ENCODE data around the gene SMIM36. TPM values are rescaled to one million over a fixed set of nuclear protein-coding genes. Genes with fewer than 3 reads are reported as not detected.

SMIM36 gene
- total and polyA plus RNA-seq, 2 of the 8 experiments (the other 6 are each of a cell fraction or from before 2014, with no cell fraction given) = not detected

DNA sequence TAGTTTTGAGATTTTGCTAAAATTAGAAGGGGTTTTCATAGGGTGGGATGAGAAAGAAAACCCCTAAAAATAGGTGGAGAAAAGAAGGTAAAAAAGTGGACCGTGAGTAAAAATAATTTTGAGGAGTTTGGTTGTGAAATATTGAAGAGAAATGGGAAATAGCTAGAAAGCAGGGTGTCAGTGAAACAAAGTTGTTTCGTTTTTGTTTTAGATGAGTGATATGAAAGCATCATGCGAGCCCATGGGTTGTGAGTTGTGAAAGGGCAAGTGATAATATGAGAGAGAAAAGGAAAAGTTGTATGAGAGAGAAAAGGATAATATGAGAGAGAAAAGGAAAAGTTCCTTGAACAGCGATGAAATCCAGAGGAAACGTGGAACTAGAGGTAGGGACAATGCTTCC is 7.3 kb upstream of the SMIM36 start:
- FAIRE-seq (no peak), DNase-seq (ENCODE audit: low read depth in 1 of 2, low spot score in 2 of 2) (no peak)
- Histone ChIP-seq H3K14ac (ENCODE audit: insufficient read length) (no peak overlapping the region), H2BK15ac (ENCODE audit: low read length) (no peak overlapping the region), H4K8ac (ENCODE audit: extremely low read depth, insufficient read depth, low read length) (no peak overlapping the region), H4K5ac (ENCODE audit: insufficient read length, low read depth, low read length) (no peak overlapping the region), H2BK120ac (replicated peaks; ENCODE audit: low read depth, low read length) (no peak overlapping the region), H3K23ac (ENCODE audit: insufficient read length) (no peak overlapping the region), H2AK5ac (ENCODE audit: low read depth, low read length) (no peak overlapping the region), H3K9ac (replicated peaks in 1 of 4; ENCODE audit: extremely low read depth in 1 of 4, low read depth in 3 of 4, low read length in 3 of 4) (no peak overlapping the region), H3K18ac (ENCODE audit: extremely low read depth, low read length) (no peak overlapping the region), H4K91ac (replicated peaks; ENCODE audit: insufficient read length, low read length) (no peak overlapping the region), H3K4me1 (replicated peaks in 1 of 4; ENCODE audit: control insufficient read depth in 3 of 4, insufficient read depth in 4 of 4, low read length in 3 of 4) (no peaks in the 10 kb centered on the region), H3K23me2 (ENCODE audit: low read depth, low read length) (no peaks in the 10 kb centered on the region; the same call in 1 of the 2 replicates), H2AFZ (ENCODE audit: low read length) (no peak overlapping the region), H2BK20ac (ENCODE audit: low read length) (no peak overlapping the region), H3K56ac (replicated peaks; ENCODE audit: insufficient read length, low read depth, low read length) (no peak overlapping the region), H3K36me3 (ENCODE audit: control insufficient read depth in 2 of 4, insufficient read depth in 4 of 4, low read length in 3 of 4) (no peaks in the 10 kb centered on the region), H3K27ac (ENCODE audit: low read depth, low read length) (no peak overlapping the region), H3K79me1 (ENCODE audit: low read depth, low read length) (no peaks in the 10 kb centered on the region), H3K9me3 (ENCODE audit: insufficient read depth in 2 of 2, low read depth in 1 of 2, low read length in 1 of 2) (no peaks in the 10 kb centered on the region), H2BK5ac (ENCODE audit: low read depth, low read length) (no peak overlapping the region), H3K4me3 (ENCODE audit: extremely low read depth in 1 of 4, insufficient read depth in 2 of 4, low read depth in 3 of 4, low read length in 4 of 4) (no peak overlapping the region), H2BK12ac (ENCODE audit: low read depth, low read length) (no peak overlapping the region), H3K4ac (replicated peaks; ENCODE audit: insufficient read length, low read depth, low read length) (no peak overlapping the region), H4K20me1 (replicated peaks in 1 of 2; ENCODE audit: control insufficient read depth in 1 of 2, insufficient read depth in 2 of 2, low read length in 2 of 2) (no peaks in the 10 kb centered on the region), H3K27me3 (replicated peaks in 1 of 4; ENCODE audit: control insufficient read depth in 3 of 4, extremely low read depth in 1 of 4, insufficient read depth in 3 of 4, low read length in 3 of 4) (no peaks in the 10 kb centered on the region), H3K4me2 (ENCODE audit: insufficient read depth in 1 of 2, low read depth in 2 of 2, low read length in 2 of 2) (no peak overlapping the region), H3K79me2 (ENCODE audit: control insufficient read depth in 1 of 2, insufficient read depth in 2 of 2, low read length in 2 of 2) (no peaks in the 10 kb centered on the region)
- POLR2A ChIA-PET (ENCODE audit: partially characterized antibody) = no interaction called here
- TF ChIP-seq HDAC6 (IDR thresholded peaks at IDR 0.05; ENCODE audit: low read depth, low read length) = no peak
- TF ChIP-seq CBX5 (IDR thresholded peaks at IDR 0.05; ENCODE audit: low read depth, low read length) = no peak
- no peak for TF ChIP-seq TAF7 (optimal IDR thresholded peaks at IDR 0.05; ENCODE audit: borderline replicate concordance, low read depth, low read length)
- TF ChIP-seq SIRT6 (IDR thresholded peaks at IDR 0.05; ENCODE audit: low read length) = no peak
- TF ChIP-seq CTBP2 (IDR thresholded peaks at IDR 0.05; ENCODE audit: borderline replicate concordance, insufficient read depth, insufficient read length, low read length) = no peak
- TF ChIP-seq RFX5 (IDR thresholded peaks at IDR 0.05; ENCODE audit: borderline replicate concordance, low read depth, low read length) = no peak
- TF ChIP-seq BCL11A (IDR thresholded peaks at IDR 0.05; ENCODE audit: low read depth in 2 of 2, low read length in 2 of 2) = no peak
- TF ChIP-seq SAP30 (IDR thresholded peaks at IDR 0.05; ENCODE audit: insufficient read depth, insufficient replicate concordance, low read length) = no peak
- TF ChIP-seq SIN3A (conservative IDR thresholded peaks at IDR 0.05 in 1 of 2, IDR thresholded peaks at IDR 0.05 in 1 of 2; ENCODE audit: low read depth in 1 of 2, low read length in 2 of 2) = no peak
- TF ChIP-seq GTF2F1 (IDR thresholded peaks at IDR 0.05; ENCODE audit: borderline replicate concordance, low read depth, low read length) = no peak
- WGBS, 2 experiments (ENCODE audit: extremely low coverage in 1 of 2, insufficient coverage in 1 of 2, insufficient read length in 1 of 2, insufficient replicate concordance in 2 of 2, low coverage in 1 of 2, low lambda C conversion rate in 2 of 2, missing lambda C conversion rate in 1 of 2) = 95 to 100% methylated on average over 2 to 5 of the region's 5 CpGs
- CTCF ChIA-PET (ENCODE audit: partially characterized antibody) = interaction anchor here (0.6 kb wide), 1 partner anchor 641 kb away, joined by 4 read pairs; no protein-coding TSS in a partner anchor

All from H1 (cell line).